Measurements from ENCODE around the gene GP1BB. TPM values are rescaled to one million over a fixed set of nuclear protein-coding genes. Genes with fewer than 3 reads are reported as not detected.

Gene GP1BB
- polyA plus RNA-seq, 4 donors: 0.67 to 2.0 (median 1.3) TPM

GRCh38 chr22:19755722-19756287 is 32.5 kb downstream of the GP1BB start:
- Histone ChIP-seq H3K4me1 (ENCODE audit: control insufficient read depth in 3 of 3, insufficient read depth in 2 of 3, low read depth in 1 of 3, low read length in 2 of 3) (peaks cover 0 to 3% (median 0%) of the 10 kb centered on the region in 3 donors), H3K27me3 (ENCODE audit: control insufficient read depth in 3 of 3, insufficient read depth in 3 of 3, low read length in 3 of 3) (peaks cover 34 to 93% (median 38%) of the 10 kb centered on the region in 3 donors), H3K4me3 (ENCODE audit: low read depth in 1 of 3, low read length in 3 of 3) (no peak overlapping the region), H3K36me3 (ENCODE audit: control insufficient read depth in 3 of 3, insufficient read depth in 2 of 3, low read depth in 1 of 3, low read length in 3 of 3) (no peaks in the 10 kb centered on the region), H3K9me3 (ENCODE audit: control insufficient read depth in 2 of 2, insufficient read depth in 1 of 2, low read depth in 1 of 2, low read length in 1 of 2) (no peaks in the 10 kb centered on the region), H3K27ac (ENCODE audit: low read depth in 1 of 3, low read length in 2 of 3) (no peak overlapping the region)
- FAIRE-seq: no peak
- 5 to 8% (median 7%) methylated on average over 25 to 26 of the region's 26 CpGs for WGBS, 3 donors
- no peak for DNase-seq

GRCh38 chr22:19756288-19757128 is 33.2 kb downstream of the GP1BB start:
- Histone ChIP-seq H3K36me3 (ENCODE audit: control insufficient read depth in 3 of 3, insufficient read depth in 2 of 3, low read depth in 1 of 3, low read length in 3 of 3) (no peaks in the 10 kb centered on the region), H3K27ac (ENCODE audit: low read depth in 1 of 3, low read length in 2 of 3) (no peak overlapping the region), H3K27me3 (ENCODE audit: control insufficient read depth in 3 of 3, insufficient read depth in 3 of 3, low read length in 3 of 3) (peaks cover 34 to 89% (median 45%) of the 10 kb centered on the region in 3 donors), H3K4me3 (ENCODE audit: low read depth in 1 of 3, low read length in 3 of 3) (peak overlapping the region in 1 of 3 donors; percentile 42), H3K4me1 (ENCODE audit: control insufficient read depth in 3 of 3, insufficient read depth in 2 of 3, low read depth in 1 of 3, low read length in 2 of 3) (peaks cover 0 to 4% (median 3%) of the 10 kb centered on the region in 3 donors), H3K9me3 (ENCODE audit: control insufficient read depth in 2 of 2, insufficient read depth in 1 of 2, low read depth in 1 of 2, low read length in 1 of 2) (no peaks in the 10 kb centered on the region)
- WGBS, 3 donors: 4 to 6% (median 5%) methylated on average over 31 to 76 of the region's 76 CpGs
- peak; percentile 64 to 73 for DNase-seq
- no peak for FAIRE-seq

GRCh38 chr22:19757140-19757984 is 34.0 kb downstream of the GP1BB start:
- no peak for FAIRE-seq
- WGBS, 3 donors: 19 to 26% (median 20%) methylated on average over 13 to 16 of the region's 16 CpGs
- H3K4me1 ChIP-seq (ENCODE audit: control insufficient read depth in 3 of 3, insufficient read depth in 2 of 3, low read depth in 1 of 3, low read length in 2 of 3): peaks cover 0 to 4% (median 3%) of the 10 kb centered on the region in 3 donors
- H3K27ac ChIP-seq (ENCODE audit: low read depth in 1 of 3, low read length in 2 of 3): no peak overlapping the region
- H3K4me3 ChIP-seq (ENCODE audit: low read depth in 1 of 3, low read length in 3 of 3): peak overlapping the region in 1 of 3 donors; percentile 42
- peaks cover 40 to 89% (median 41%) of the 10 kb centered on the region in 3 donors for H3K27me3 ChIP-seq (ENCODE audit: control insufficient read depth in 3 of 3, insufficient read depth in 3 of 3, low read length in 3 of 3)
- H3K9me3 ChIP-seq (ENCODE audit: control insufficient read depth in 2 of 2, insufficient read depth in 1 of 2, low read depth in 1 of 2, low read length in 1 of 2): no peaks in the 10 kb centered on the region
- no peaks in the 10 kb centered on the region for H3K36me3 ChIP-seq (ENCODE audit: control insufficient read depth in 3 of 3, insufficient read depth in 2 of 3, low read depth in 1 of 3, low read length in 3 of 3)
- peak; percentile 41 to 45 for DNase-seq

- H3K36me3 ChIP-seq (ENCODE audit: control insufficient read depth in 3 of 3, insufficient read depth in 2 of 3, low read depth in 1 of 3, low read length in 3 of 3): no peaks in the 10 kb centered on the region
- H3K27ac ChIP-seq (ENCODE audit: low read depth in 1 of 3, low read length in 2 of 3): no peak overlapping the region
- H3K4me3 ChIP-seq (ENCODE audit: low read depth in 1 of 3, low read length in 3 of 3): no peak overlapping the region
- H3K27me3 ChIP-seq (ENCODE audit: control insufficient read depth in 3 of 3, insufficient read depth in 3 of 3, low read length in 3 of 3): peaks cover 45 to 89% (median 48%) of the 10 kb centered on the region in 3 donors
- H3K4me1 ChIP-seq (ENCODE audit: control insufficient read depth in 3 of 3, insufficient read depth in 2 of 3, low read depth in 1 of 3, low read length in 2 of 3): peaks cover 0 to 6% (median 4%) of the 10 kb centered on the region in 3 donors
- 22 to 34% (median 32%) methylated on average over 35 to 43 of the region's 43 CpGs for WGBS, 3 donors
- DNase-seq (no peak), FAIRE-seq (no peak)
- H3K9me3 ChIP-seq (ENCODE audit: control insufficient read depth in 2 of 2, insufficient read depth in 1 of 2, low read depth in 1 of 2, low read length in 1 of 2): no peaks in the 10 kb centered on the region
These were observed 34.9 kb downstream of the GP1BB start for GRCh38 chr22:19757985-19758895.

- 9 to 16% (median 9%) methylated on average over 17 to 21 of the region's 21 CpGs for WGBS, 3 donors
- no peaks in the 10 kb centered on the region for H3K9me3 ChIP-seq (ENCODE audit: control insufficient read depth in 2 of 2, insufficient read depth in 1 of 2, low read depth in 1 of 2, low read length in 1 of 2)
- H3K27me3 ChIP-seq (ENCODE audit: control insufficient read depth in 3 of 3, insufficient read depth in 3 of 3, low read length in 3 of 3): peaks cover 45 to 89% (median 56%) of the 10 kb centered on the region in 3 donors
- FAIRE-seq (no peak), DNase-seq (no peak)
- H3K4me1 ChIP-seq (ENCODE audit: control insufficient read depth in 3 of 3, insufficient read depth in 2 of 3, low read depth in 1 of 3, low read length in 2 of 3): peaks cover 0 to 6% (median 4%) of the 10 kb centered on the region in 3 donors
- H3K4me3 ChIP-seq (ENCODE audit: low read depth in 1 of 3, low read length in 3 of 3): no peak overlapping the region
- no peaks in the 10 kb centered on the region for H3K36me3 ChIP-seq (ENCODE audit: control insufficient read depth in 3 of 3, insufficient read depth in 2 of 3, low read depth in 1 of 3, low read length in 3 of 3)
- H3K27ac ChIP-seq (ENCODE audit: low read depth in 1 of 3, low read length in 2 of 3): no peak overlapping the region
These were observed 35.6 kb downstream of the GP1BB start for GRCh38 chr22:19758896-19759426.

- Histone ChIP-seq H3K27ac (ENCODE audit: low read depth in 1 of 3, low read length in 2 of 3) (no peak overlapping the region), H3K27me3 (ENCODE audit: control insufficient read depth in 3 of 3, insufficient read depth in 3 of 3, low read length in 3 of 3) (peaks cover 45 to 89% (median 57%) of the 10 kb centered on the region in 3 donors), H3K36me3 (ENCODE audit: control insufficient read depth in 3 of 3, insufficient read depth in 2 of 3, low read depth in 1 of 3, low read length in 3 of 3) (no peaks in the 10 kb centered on the region), H3K4me1 (ENCODE audit: control insufficient read depth in 3 of 3, insufficient read depth in 2 of 3, low read depth in 1 of 3, low read length in 2 of 3) (peaks cover 0 to 6% (median 4%) of the 10 kb centered on the region in 3 donors), H3K9me3 (ENCODE audit: control insufficient read depth in 2 of 2, insufficient read depth in 1 of 2, low read depth in 1 of 2, low read length in 1 of 2) (no peaks in the 10 kb centered on the region), H3K4me3 (ENCODE audit: low read depth in 1 of 3, low read length in 3 of 3) (no peak overlapping the region)
- FAIRE-seq (no peak), DNase-seq (peak in 1 of 2 donors; percentile 30)
- 4 to 5% (median 5%) methylated on average over 38 to 43 of the region's 43 CpGs for WGBS, 3 donors
These were observed 36.2 kb downstream of the GP1BB start for GRCh38 chr22:19759427-19760057.
